ENCODE data around the gene UNC13A. TPM values are rescaled to one million over a fixed set of nuclear protein-coding genes. Genes with fewer than 3 reads are reported as not detected.

Gene UNC13A
- polyA plus RNA-seq, 1 of the 3 experiments (the other 2 are of a cell fraction): 0.38 TPM

GRCh38 chr19:17716309-17716929 lies 28.3 kb upstream of the UNC13A start:
- H3K27ac ChIP-seq (ENCODE audit: low read depth in 2 of 2, low read length in 1 of 2): no peak overlapping the region
- peaks cover 11 to 16% of the 10 kb centered on the region in 2 experiments; a peak in 2 of 4 replicates for H3K4me1 ChIP-seq (ENCODE audit: control insufficient read depth in 1 of 2, insufficient read depth in 2 of 2, low read depth in 1 of 2, low read length in 1 of 2)
- peaks cover 19% of the 10 kb centered on the region for H3K79me2 ChIP-seq (ENCODE audit: insufficient read depth)
- no peak for DNase-seq
- H2AFZ ChIP-seq (ENCODE audit: low read depth): no peak overlapping the region
- WGBS (ENCODE audit: low lambda C conversion rate): 70% methylated on average over 4 of the region's 4 CpGs
- H4K20me1 ChIP-seq (ENCODE audit: insufficient read depth): peaks cover 16% of the 10 kb centered on the region
- ChIA-PET CTCF (interaction anchor here (1.0 to 5.9 kb wide), 3 partner anchors 9 to 144 kb away, joined by 3 to 30 read pairs (median 3); partner anchors contain the start of gene RPL18A), POLR2A (no interaction called here)
- no peaks in the 10 kb centered on the region for H3F3A ChIP-seq (replicated peaks; ENCODE audit: insufficient read depth)
- no peaks in the 10 kb centered on the region for H3K9me3 ChIP-seq
- TF ChIP-seq CTCF (IDR thresholded peaks at IDR 0.05) (peak; percentile 41), ELF1 (IDR thresholded peaks at IDR 0.05) (no peak), EZH2phosphoT487 (IDR thresholded peaks at IDR 0.05; ENCODE audit: borderline replicate concordance, low read depth) (no peak)
- H3K27me3 ChIP-seq (ENCODE audit: insufficient read depth): no peaks in the 10 kb centered on the region
- H3K9me2 ChIP-seq: no peaks in the 10 kb centered on the region
- no peak overlapping the region for H3K4me3 ChIP-seq (ENCODE audit: low read depth in 2 of 2, low read length in 1 of 2)
- H3K4me2 ChIP-seq: no peak overlapping the region
- H3K9ac ChIP-seq: no peak overlapping the region
- H3K36me3 ChIP-seq (replicated peaks in 1 of 2; ENCODE audit: control insufficient read depth in 1 of 2, insufficient read depth in 2 of 2, low read length in 1 of 2): no peaks in the 10 kb centered on the region

- Histone ChIP-seq H2AFZ (ENCODE audit: low read depth) (no peak overlapping the region), H3K9me2 (no peaks in the 10 kb centered on the region), H3K4me2 (no peak overlapping the region), H3F3A (replicated peaks; ENCODE audit: insufficient read depth) (no peaks in the 10 kb centered on the region), H3K9me3 (no peaks in the 10 kb centered on the region), H4K20me1 (ENCODE audit: insufficient read depth) (no peaks in the 10 kb centered on the region), H3K36me3 (replicated peaks in 1 of 2; ENCODE audit: control insufficient read depth in 1 of 2, insufficient read depth in 2 of 2, low read length in 1 of 2) (no peaks in the 10 kb centered on the region), H3K4me1 (ENCODE audit: control insufficient read depth in 1 of 2, insufficient read depth in 2 of 2, low read depth in 1 of 2, low read length in 1 of 2) (no peaks in the 10 kb centered on the region), H3K9ac (no peak overlapping the region), H3K4me3 (ENCODE audit: low read depth in 2 of 2, low read length in 1 of 2) (no peak overlapping the region), H3K79me2 (ENCODE audit: insufficient read depth) (no peaks in the 10 kb centered on the region), H3K27me3 (ENCODE audit: insufficient read depth) (no peaks in the 10 kb centered on the region), H3K27ac (ENCODE audit: low read depth in 2 of 2, low read length in 1 of 2) (no peak overlapping the region)
- TF ChIP-seq CTCF (IDR thresholded peaks at IDR 0.05): no peak
- no peak for TF ChIP-seq SMC3 (IDR thresholded peaks at IDR 0.05; ENCODE audit: low read depth, low read length)
- TF ChIP-seq REST (IDR thresholded peaks at IDR 0.05; ENCODE audit: low read depth, low read length): no peak
- TF ChIP-seq USF1 (IDR thresholded peaks at IDR 0.05; ENCODE audit: borderline replicate concordance, low read depth): no peak
- TF ChIP-seq ELF1 (IDR thresholded peaks at IDR 0.05): no peak
- TF ChIP-seq CHD2 (IDR thresholded peaks at IDR 0.05; ENCODE audit: low read length, partially characterized antibody): no peak
- TF ChIP-seq ZBTB33 (IDR thresholded peaks at IDR 0.05; ENCODE audit: borderline replicate concordance, low read depth): no peak
- ChIA-PET CTCF (no interaction called here), POLR2A (no interaction called here)
- 70% methylated on average over 6 of the region's 6 CpGs for WGBS (ENCODE audit: low lambda C conversion rate)
- no peak for DNase-seq
Measured at GRCh38 chr19:17711851-17712250, 23.7 kb upstream of the UNC13A start.
